ENCODE measurements around the gene POC1A.

The POC1A gene

GRCh38 chr3:52069855-52070254, 84.4 kb downstream of the POC1A start:
- TF ChIP-seq CTCF (IDR thresholded peaks at IDR 0.05): no peak
- intact Hi-C loops (cut with DNase I; ENCODE audit: low total_unique reads): no loop called here
- DNase-seq: no peak
- H3K9me3 ChIP-seq: no peaks in the 10 kb centered on the region
- H3K4me1 ChIP-seq: peaks cover 0 to 19% (median 16%) of the 10 kb centered on the region in 4 donors
- H3K4me3 ChIP-seq: no peak overlapping the region
- H3K27me3 ChIP-seq: no peaks in the 10 kb centered on the region
- peak overlapping the region; percentile 80 to 81 for H3K27ac ChIP-seq
- H3K36me3 ChIP-seq: no peaks in the 10 kb centered on the region

GRCh38 chr3:52069135-52069534, 85.1 kb downstream of the POC1A start:
- no peak overlapping the region for H3K4me3 ChIP-seq
- no peak overlapping the region for H3K27ac ChIP-seq

GRCh38 chr3:52068730-52069129, 85.5 kb downstream of the POC1A start:
- intact Hi-C loops (cut with DNase I; ENCODE audit: low total_unique reads): no loop called here
- Histone ChIP-seq H3K27ac (no peak overlapping the region), H3K9me3 (no peaks in the 10 kb centered on the region), H3K4me3 (no peak overlapping the region), H3K36me3 (no peaks in the 10 kb centered on the region), H3K4me1 (peaks cover 0 to 19% (median 16%) of the 10 kb centered on the region in 4 donors), H3K27me3 (no peaks in the 10 kb centered on the region)
- no peak for TF ChIP-seq CTCF (IDR thresholded peaks at IDR 0.05)
- no peak for DNase-seq

More at GRCh38 chr3:52069135-52069534, 85.1 kb downstream of the POC1A start:
- intact Hi-C loops (cut with DNase I; ENCODE audit: low total_unique reads): no loop called here
- no peak for TF ChIP-seq CTCF (IDR thresholded peaks at IDR 0.05)
- Histone ChIP-seq H3K9me3 (no peaks in the 10 kb centered on the region), H3K4me1 (peaks cover 0 to 19% (median 16%) of the 10 kb centered on the region in 4 donors), H3K27me3 (no peaks in the 10 kb centered on the region), H3K36me3 (no peaks in the 10 kb centered on the region)
- no peak for DNase-seq

- Histone ChIP-seq H3K27me3 (no peaks in the 10 kb centered on the region), H3K4me1 (peaks cover 0 to 19% (median 16%) of the 10 kb centered on the region in 4 donors), H3K36me3 (no peaks in the 10 kb centered on the region), H3K27ac (no peak overlapping the region), H3K4me3 (no peak overlapping the region), H3K9me3 (no peaks in the 10 kb centered on the region)
- DNase-seq: no peak
- TF ChIP-seq CTCF (IDR thresholded peaks at IDR 0.05): no peak
- intact Hi-C loops (cut with DNase I; ENCODE audit: low total_unique reads): no loop called here
Measured at GRCh38 chr3:52068055-52068571, 86.1 kb downstream of the POC1A start.

GRCh38 chr3:52067526-52067925, 86.7 kb downstream of the POC1A start:
- Histone ChIP-seq H3K9me3 (no peaks in the 10 kb centered on the region), H3K27me3 (no peaks in the 10 kb centered on the region), H3K4me1 (peaks cover 0 to 24% (median 18%) of the 10 kb centered on the region in 4 donors), H3K27ac (no peak overlapping the region), H3K4me3 (no peak overlapping the region), H3K36me3 (no peaks in the 10 kb centered on the region)
- no peak for DNase-seq
- TF ChIP-seq CTCF (IDR thresholded peaks at IDR 0.05): no peak
- intact Hi-C loops (cut with DNase I; ENCODE audit: low total_unique reads): no loop called here

- H3K4me3 ChIP-seq: no peak overlapping the region
- H3K9me3 ChIP-seq: no peaks in the 10 kb centered on the region
- H3K36me3 ChIP-seq: no peaks in the 10 kb centered on the region
- no peak for TF ChIP-seq CTCF (IDR thresholded peaks at IDR 0.05)
- no peaks in the 10 kb centered on the region for H3K27me3 ChIP-seq
- intact Hi-C loops (cut with DNase I; ENCODE audit: low total_unique reads): no loop called here
- H3K4me1 ChIP-seq: peaks cover 0 to 28% (median 20%) of the 10 kb centered on the region in 4 donors
- no peak overlapping the region for H3K27ac ChIP-seq
- no peak for DNase-seq
Measured at GRCh38 chr3:52067046-52067445, 87.2 kb downstream of the POC1A start.

All from tibial artery (tissue), 4 donors.